ENCODE data around the gene HYDIN.

GRCh38 chr16:70800311-70800710 lies 430.2 kb downstream of the HYDIN start:
- TF ChIP-seq CTCF (IDR thresholded peaks at IDR 0.05) (no peak), GATA2 (CRISPR knock-in tag; IDR thresholded peaks at IDR 0.05) (no peak), NFIC (IDR thresholded peaks at IDR 0.05; ENCODE audit: borderline replicate concordance) (no peak)
